ENCODE results near the gene PCNX4. TPM values are rescaled to one million over a fixed set of nuclear protein-coding genes. Genes with fewer than 3 reads are reported as not detected.
"Not testable (repeated sequence)": the region's sequence is repeated elsewhere in the genome, so short reads cannot be mapped to it uniquely, and the experiment has no call there.

PCNX4 gene
- polyA plus RNA-seq, 4 donors: 81.6 to 104 (median 95.0) TPM

DNA sequence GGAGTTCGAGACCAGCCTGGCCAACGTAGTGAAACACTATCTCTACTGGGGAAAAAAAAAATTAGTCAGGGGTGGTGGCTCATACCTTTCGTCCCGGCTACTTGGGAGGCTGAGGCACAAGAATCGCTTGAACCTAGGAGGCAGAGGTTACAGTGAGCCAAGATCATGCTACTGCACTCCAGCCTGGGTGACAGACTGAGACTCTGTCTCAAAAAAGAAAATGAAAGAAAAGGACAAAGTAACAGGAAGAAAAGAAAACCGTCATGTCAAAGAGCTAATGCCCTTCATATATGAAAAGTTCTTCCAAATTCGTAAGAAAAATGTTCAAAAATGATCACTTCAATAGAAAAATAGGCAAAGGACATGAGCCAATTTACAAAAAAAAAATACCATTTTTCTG, 8.1 kb downstream of the PCNX4 start:
- not testable (repeated sequence) for DNase-seq (ENCODE audit: low read depth in 4 of 4, low spot score in 3 of 4)

- no peak for DNase-seq (ENCODE audit: low read depth in 4 of 4, low spot score in 3 of 4)
Observed at GRCh38 chr14:60101786-60102185, 10.1 kb downstream of the PCNX4 start.

GRCh38 chr14:60102389-60102788, 10.7 kb downstream of the PCNX4 start:
- no peak for DNase-seq (ENCODE audit: low read depth in 4 of 4, low spot score in 3 of 4)

DNA sequence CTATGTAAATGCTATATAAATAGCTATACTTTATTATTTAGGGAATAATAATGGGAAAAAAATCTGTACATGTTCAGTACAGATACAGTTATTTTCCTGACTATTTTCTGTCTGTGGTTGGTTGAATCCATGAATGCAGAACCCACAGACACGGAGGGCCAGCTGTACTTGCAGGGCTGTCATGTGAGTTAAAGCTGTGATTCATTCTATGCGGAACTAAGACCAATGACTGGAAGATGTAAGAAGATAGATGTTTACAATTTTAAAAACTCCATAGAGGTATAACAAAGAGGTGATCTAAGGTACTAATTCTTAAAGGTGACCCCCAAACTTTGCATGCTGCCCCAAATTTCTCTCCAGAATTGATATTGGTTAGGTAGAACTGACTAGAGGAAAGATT, 14.6 kb downstream of the PCNX4 start:
- no peak for DNase-seq (ENCODE audit: low read depth in 4 of 4, low spot score in 3 of 4)

DNA sequence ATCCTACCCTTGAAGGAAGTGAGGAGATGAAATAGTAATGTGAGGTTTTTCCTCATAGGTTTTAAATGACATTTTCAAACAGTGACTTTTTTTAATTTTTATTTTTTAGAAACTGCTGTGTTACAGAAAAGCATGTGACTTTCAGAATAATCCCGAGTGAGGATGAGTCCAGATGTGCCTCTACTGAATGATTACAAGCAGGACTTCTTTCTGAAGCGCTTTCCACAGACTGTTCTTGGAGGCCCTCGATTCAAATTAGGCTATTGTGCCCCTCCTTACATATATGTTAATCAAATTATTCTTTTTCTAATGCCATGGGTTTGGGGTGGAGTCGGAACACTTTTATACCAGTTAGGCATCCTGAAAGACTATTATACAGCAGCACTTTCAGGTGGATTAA, 15.8 kb downstream of the PCNX4 start:
- DNase-seq (ENCODE audit: low read depth in 4 of 4, low spot score in 3 of 4): no peak

GRCh38 chr14:60111732-60112131, 20.0 kb downstream of the PCNX4 start:
- DNase-seq (ENCODE audit: low read depth in 4 of 4, low spot score in 3 of 4): no peak

- no peak for DNase-seq (ENCODE audit: low read depth in 4 of 4, low spot score in 3 of 4)
Observed at GRCh38 chr14:60114881-60115280, 23.2 kb downstream of the PCNX4 start.

- no peak for DNase-seq (ENCODE audit: low read depth in 4 of 4, low spot score in 3 of 4)
Observed at GRCh38 chr14:60116181-60116580, 24.5 kb downstream of the PCNX4 start.

DNA sequence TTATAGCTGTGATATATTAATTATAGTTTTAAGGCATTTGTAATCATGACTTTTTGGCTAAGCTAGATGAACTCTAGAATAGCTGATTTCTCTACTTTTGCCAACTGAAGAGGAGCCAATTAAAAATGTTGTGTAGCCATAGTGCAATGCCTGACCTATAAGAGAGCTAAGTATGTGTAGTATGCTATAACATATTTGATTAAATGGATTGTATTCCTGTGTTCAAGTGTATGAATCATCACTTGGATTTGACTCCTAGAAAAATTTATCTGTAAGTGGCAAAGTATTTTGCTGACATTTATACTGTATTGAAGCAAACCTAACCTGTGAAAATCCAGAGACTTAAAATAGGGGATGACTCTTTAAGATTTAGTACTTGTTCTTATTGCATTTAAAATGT, 34.2 kb downstream of the PCNX4 start:
- DNase-seq (ENCODE audit: low read depth in 4 of 4, low spot score in 3 of 4): no peak

- no peak for DNase-seq (ENCODE audit: low read depth in 4 of 4, low spot score in 3 of 4)
Observed at GRCh38 chr14:60133487-60133886, 41.8 kb downstream of the PCNX4 start.

GRCh38 chr14:60134702-60135101, 43.0 kb downstream of the PCNX4 start:
- DNase-seq (ENCODE audit: low read depth in 4 of 4, low spot score in 3 of 4): no peak

- no peak for DNase-seq (ENCODE audit: low read depth in 4 of 4, low spot score in 3 of 4)
Observed at GRCh38 chr14:60151715-60152114, 60.0 kb downstream of the PCNX4 start.

DNA sequence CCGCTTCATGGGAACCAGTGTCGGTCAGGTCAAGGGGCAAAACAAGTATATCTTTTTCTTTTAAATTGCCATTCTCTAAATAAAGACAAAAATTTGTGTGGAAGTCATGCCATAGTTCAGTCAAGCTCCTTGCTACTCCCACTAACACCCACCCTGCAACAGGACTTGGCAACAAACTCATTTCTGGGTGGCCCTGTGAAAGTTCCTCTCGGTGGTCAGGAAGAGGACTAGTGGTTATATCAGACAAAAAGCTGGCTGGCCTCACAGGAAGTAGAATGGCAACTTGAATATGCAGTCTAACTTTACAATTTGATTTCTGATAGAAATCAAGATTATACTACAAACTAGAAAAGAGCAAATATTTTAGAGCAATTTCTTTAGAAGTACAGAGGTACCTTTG, 62.3 kb downstream of the PCNX4 start:
- DNase-seq (ENCODE audit: low read depth in 4 of 4, low spot score in 3 of 4): no peak

GRCh38 chr14:60154671-60155070, 62.9 kb downstream of the PCNX4 start:
- DNase-seq (ENCODE audit: low read depth in 4 of 4, low spot score in 3 of 4): no peak

GRCh38 chr14:60160422-60160821, 68.7 kb downstream of the PCNX4 start:
- DNase-seq (ENCODE audit: low read depth in 4 of 4, low spot score in 3 of 4): no peak

DNA sequence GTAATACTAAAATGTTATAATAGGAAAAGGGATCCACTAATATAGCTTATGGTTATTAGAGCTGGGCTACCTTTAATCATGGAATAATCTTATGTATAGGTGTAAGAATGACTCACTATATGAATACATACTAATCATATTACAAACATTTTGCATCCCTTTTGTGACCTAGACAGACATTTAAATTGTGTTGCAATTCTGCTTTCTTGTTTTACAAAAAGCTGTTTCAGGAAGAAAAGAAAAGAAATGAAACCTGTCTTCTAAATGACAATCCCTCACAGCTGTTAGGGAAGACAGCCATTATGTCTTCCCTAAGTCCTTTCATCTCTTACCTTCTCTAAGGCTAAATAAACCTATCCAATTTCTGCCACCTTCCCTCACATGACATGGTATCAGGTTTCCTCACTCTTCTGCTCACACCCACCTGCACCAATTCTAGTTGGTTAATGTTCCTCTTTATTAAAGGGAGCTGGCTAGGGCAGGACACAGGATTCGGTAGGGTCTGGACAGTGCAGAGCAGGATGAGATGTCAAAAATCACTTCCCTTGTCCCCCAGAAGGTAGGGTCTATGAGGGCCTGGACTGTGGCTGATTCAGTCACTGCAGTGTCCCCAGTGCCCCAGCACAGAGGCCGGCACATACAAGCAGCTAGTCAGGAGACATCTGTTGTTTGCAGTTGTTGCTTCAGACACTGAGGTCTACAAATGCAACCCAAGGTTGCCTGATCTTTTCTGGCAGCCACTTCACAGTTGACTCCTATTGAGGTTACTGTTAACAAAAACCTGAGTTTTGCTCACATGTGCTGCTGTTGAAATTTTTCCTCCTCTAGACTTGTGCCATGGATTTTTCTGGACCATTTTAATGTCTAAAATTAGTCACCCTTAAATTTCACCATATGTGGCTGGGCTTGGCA, 69.7 kb downstream of the PCNX4 start:
- DNase-seq (ENCODE audit: low read depth in 4 of 4, low spot score in 3 of 4): no peak

- DNase-seq (ENCODE audit: low read depth in 4 of 4, low spot score in 3 of 4): no peak
Observed at GRCh38 chr14:60163693-60164092, 72.0 kb downstream of the PCNX4 start.

GRCh38 chr14:60164404-60164711, 72.6 kb downstream of the PCNX4 start:
- DNase-seq (ENCODE audit: low read depth in 4 of 4, low spot score in 3 of 4): peak in 1 of 4 donors; percentile 10

GRCh38 chr14:60164712-60165546, 73.2 kb downstream of the PCNX4 start, which contains the start of gene DHRS7:
Gene DHRS7 (minus strand): TSS chr14:60165398. CDS start chr14:60165309, 89 bp downstream.
- peak; percentile 54 to 71 (median 62) for DNase-seq (ENCODE audit: low read depth in 4 of 4, low spot score in 3 of 4)

DNA sequence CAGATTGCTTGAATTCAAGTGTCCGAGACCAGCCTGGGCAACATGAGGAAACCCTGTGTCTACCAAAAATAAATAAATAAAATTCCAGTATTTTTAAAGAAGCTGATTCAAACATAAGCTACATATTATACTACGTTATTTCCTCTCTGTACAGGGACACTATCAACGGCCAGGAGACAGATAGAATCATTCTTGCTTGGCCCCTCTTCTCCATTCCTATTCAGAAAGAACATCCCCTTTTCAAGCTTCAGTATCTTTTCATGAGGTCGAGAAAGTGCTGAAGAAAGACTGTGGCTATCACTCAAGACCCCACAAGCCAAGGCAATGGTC, 73.8 kb downstream of the PCNX4 start:
- DNase-seq (ENCODE audit: low read depth in 4 of 4, low spot score in 3 of 4): no peak

GRCh38 chr14:60166142-60166541, 74.4 kb downstream of the PCNX4 start:
- DNase-seq (ENCODE audit: low read depth in 4 of 4, low spot score in 3 of 4): no peak

DNA sequence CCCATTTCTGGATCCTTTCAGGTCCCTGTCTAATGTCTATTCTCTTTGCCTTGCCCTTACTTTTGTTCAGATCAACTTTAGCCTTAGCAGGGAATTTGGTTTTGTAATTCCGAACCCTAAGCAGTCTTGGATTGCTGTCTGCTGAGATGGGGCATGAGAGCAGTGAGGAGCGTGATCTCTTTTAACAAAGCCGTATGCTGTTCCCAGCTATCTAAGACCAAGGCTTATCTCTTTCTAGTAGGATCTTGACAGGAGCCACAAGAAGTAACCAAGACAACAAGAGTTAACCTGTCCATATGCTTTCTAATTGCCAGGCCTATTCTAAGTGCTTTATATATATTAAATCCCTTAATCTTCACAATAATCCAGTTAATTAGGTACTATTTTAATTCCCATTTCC, 78.0 kb downstream of the PCNX4 start:
- no peak for DNase-seq (ENCODE audit: low read depth in 4 of 4, low spot score in 3 of 4)
